ENCODE results near the gene TMTC4.
A peak's percentile ranks its signal among the peaks of the same experiment; 100 is the strongest.
"Not testable (repeated sequence)": the region's sequence is repeated elsewhere in the genome, so short reads cannot be mapped to it uniquely, and the experiment has no call there.

TMTC4 gene

GRCh38 chr13:100674572-100674871, at the start of gene TMTC4:
Gene TMTC4 (minus strand): TSS chr13:100674795. CDS start chr13:100670362, 4,433 bp downstream.
- no peak for DNase-seq (ENCODE audit: low read depth)

GRCh38 chr13:100722517-100722916, 47.9 kb upstream of the TMTC4 start:
- DNase-seq (ENCODE audit: low read depth) = no peak

- DNase-seq (ENCODE audit: low read depth) = peak; percentile 20
Measured at GRCh38 chr13:100721885-100722512, 47.4 kb upstream of the TMTC4 start.

- no peak for DNase-seq (ENCODE audit: low read depth)
Measured at GRCh38 chr13:100715604-100716003, 41.0 kb upstream of the TMTC4 start.

- no peak for DNase-seq (ENCODE audit: low read depth)
Measured at GRCh38 chr13:100714478-100714877, 39.9 kb upstream of the TMTC4 start.

- DNase-seq (ENCODE audit: low read depth) = no peak
Measured at GRCh38 chr13:100710176-100710575, 35.6 kb upstream of the TMTC4 start.

GRCh38 chr13:100707818-100708740, 33.5 kb upstream of the TMTC4 start:
- no peak for DNase-seq (ENCODE audit: low read depth)

GRCh38 chr13:100698331-100698730, 23.7 kb upstream of the TMTC4 start:
- DNase-seq (ENCODE audit: low read depth) = not testable (repeated sequence)

- DNase-seq (ENCODE audit: low read depth) = no peak
Measured at GRCh38 chr13:100695509-100695773, 20.8 kb upstream of the TMTC4 start.

GRCh38 chr13:100694722-100695508, 20.3 kb upstream of the TMTC4 start:
- DNase-seq (ENCODE audit: low read depth) = no peak

GRCh38 chr13:100689191-100689590, 14.6 kb upstream of the TMTC4 start:
- no peak for DNase-seq (ENCODE audit: low read depth)

- no peak for DNase-seq (ENCODE audit: low read depth)
Measured at GRCh38 chr13:100680131-100680530, 5.5 kb upstream of the TMTC4 start.

- not testable (repeated sequence) for DNase-seq (ENCODE audit: low read depth)
Measured at GRCh38 chr13:100677128-100677527, 2.5 kb upstream of the TMTC4 start.

GRCh38 chr13:100675661-100676129, 1.1 kb upstream of the TMTC4 start:
- DNase-seq (ENCODE audit: low read depth) = peak; percentile 12

GRCh38 chr13:100674872-100675660, 471 bp upstream of the TMTC4 start:
- peak; percentile 100 for DNase-seq (ENCODE audit: low read depth)

GRCh38 chr13:100673713-100674571, 653 bp downstream of the TMTC4 start:
- DNase-seq (ENCODE audit: low read depth) = peak; percentile 40

GRCh38 chr13:100673376-100673712, 1.3 kb downstream of the TMTC4 start:
- DNase-seq (ENCODE audit: low read depth) = no peak

- DNase-seq (ENCODE audit: low read depth) = no peak
Measured at GRCh38 chr13:100671389-100672182, 3.0 kb downstream of the TMTC4 start.

- no peak for DNase-seq (ENCODE audit: low read depth)
Measured at GRCh38 chr13:100668408-100668807, 6.2 kb downstream of the TMTC4 start.

GRCh38 chr13:100667894-100668293, 6.7 kb downstream of the TMTC4 start:
- no peak for DNase-seq (ENCODE audit: low read depth)
